ENCODE data around the gene ROR1. TPM values are rescaled to one million over a fixed set of nuclear protein-coding genes. Genes with fewer than 3 reads are reported as not detected.

ROR1 gene
- total and polyA plus RNA-seq, 10 of the 15 experiments (the other 5 are each of a cell fraction or from before 2014, with no cell fraction given), result 0.02 to 0.08 (median 0.05) TPM; not detected in 6

GRCh38 chr1:64167176-64167575 is 393.4 kb downstream of the ROR1 start (continued):
- TF ChIP-seq ZBTB33 (IDR thresholded peaks at IDR 0.05) (no peak), ZBTB11 (CRISPR knock-in tag; IDR thresholded peaks at IDR 0.05) (no peak), NFXL1 (IDR thresholded peaks at IDR 0.05; ENCODE audit: borderline replicate concordance) (no peak), JUND (IDR thresholded peaks at IDR 0.05; ENCODE audit: low read depth, low read length) (no peak)

GRCh38 chr1:64171246-64171645 is 397.4 kb downstream of the ROR1 start:
- ATAC-seq, result no peak; the same call in 2 of the 3 replicates
- FAIRE-seq, result no peak
- Histone ChIP-seq H3K4me3 (no peak overlapping the region), H3K27me3 (replicated peaks in 1 of 2; ENCODE audit: control insufficient read depth in 2 of 2, insufficient read depth in 2 of 2, low read length in 1 of 2) (no peaks in the 10 kb centered on the region), H3K4me1 (ENCODE audit: control insufficient read depth, insufficient read depth, low read length) (peaks cover 14% of the 10 kb centered on the region), H4K20me1 (ENCODE audit: control insufficient read depth, insufficient read depth) (no peaks in the 10 kb centered on the region), H2AFZ (ENCODE audit: control insufficient read depth, low read depth, low read length) (peak overlapping the region; percentile 37; the same call in 1 of the 2 replicates), H3K4me2 (ENCODE audit: control insufficient read depth, insufficient read depth) (peak overlapping the region; percentile 76), H3K79me2 (ENCODE audit: control insufficient read depth, insufficient read depth, low read length) (no peaks in the 10 kb centered on the region), H3K36me3 (ENCODE audit: control insufficient read depth in 2 of 2, insufficient read depth in 2 of 2, low read length in 1 of 2) (no peaks in the 10 kb centered on the region), H3K9me3 (replicated peaks; ENCODE audit: control insufficient read depth, insufficient read depth, low read length) (no peaks in the 10 kb centered on the region; the same call in 2 of the 3 replicates), H3K27ac (ENCODE audit: control insufficient read depth, insufficient read depth) (peak overlapping the region; percentile 54), H3K9ac (ENCODE audit: control insufficient read depth, insufficient read depth, low read length) (no peak overlapping the region)
- RAD21 ChIA-PET (ENCODE audit: unreplicated experiment), result interaction anchor here (0.6 to 1.2 kb wide), 3 partner anchors 23 to 58 kb away, joined by 3 to 4 read pairs (median 4); no protein-coding TSS in a partner anchor
- BruUV-seq (replicated peaks), result no TSS peak
- intact Hi-C loops (cut with micrococcal nuclease; ENCODE audit: unreplicated experiment), result loop anchor here (5.0 kb wide), 1 partner anchor 71 kb away; no protein-coding TSS in a partner anchor
- SMC1A ChIA-PET (ENCODE audit: uncharacterized antibody, unreplicated experiment), result interaction anchor here (0.7 to 1.1 kb wide), 5 partner anchors 13 to 71 kb away, joined by 4 read pairs; no protein-coding TSS in a partner anchor
- CTCF ChIA-PET, result interaction anchor here (0.7 to 2.0 kb wide), 3 partner anchors 34 to 98 kb away, joined by 3 to 9 read pairs (median 3); no protein-coding TSS in a partner anchor
- in situ Hi-C loops (cut with MboI), result no loop called here
- no peak for DNase-seq (ENCODE audit: low read depth, low spot score)
- WGBS (ENCODE audit: insufficient coverage, insufficient replicate concordance, low lambda C conversion rate, missing lambda C conversion rate), result 55% methylated on average over 1 of the region's 1 CpG
- POLR2A ChIA-PET, result interaction anchor here (1.0 to 1.6 kb wide), 3 partner anchors 19 to 58 kb away, joined by 3 read pairs; no protein-coding TSS in a partner anchor
- TF ChIP-seq FOS (IDR thresholded peaks at IDR 0.05; ENCODE audit: borderline replicate concordance, extremely low read depth, insufficient read length) (no peak), STAT1 (conservative IDR thresholded peaks at IDR 0.05) (no peak), E2F4 (IDR thresholded peaks at IDR 0.05; ENCODE audit: low read depth, low read length) (no peak), SUPT20H (IDR thresholded peaks at IDR 0.05; ENCODE audit: borderline replicate concordance, control insufficient read depth, low read depth, low read length) (no peak), IKZF2 (IDR thresholded peaks at IDR 0.05) (no peak), BCL3 (IDR thresholded peaks at IDR 0.05; ENCODE audit: borderline replicate concordance, insufficient read depth, low read depth, low read length, poor library complexity, severe bottlenecking) (no peak), RB1 (IDR thresholded peaks at IDR 0.05; ENCODE audit: borderline replicate concordance) (no peak), LARP7 (IDR thresholded peaks at IDR 0.05) (no peak), BRCA1 (IDR thresholded peaks at IDR 0.05; ENCODE audit: low read depth, low read length) (no peak)
